DOHH2 (cell line): ENCODE measurements around the gene ADAMTS9.

Experiments used
- EZH2phosphoT487 ChIP-seq: fragments of 200-600 bp; sonication (generic); IDR thresholded peaks from 2 replicates; pipeline ENCODE4 v1.6.1; 2017; ENCODE audit warnings: borderline replicate concordance, mild to moderate bottlenecking, antibody characterized with exemption, low read length, moderate library complexity, mixed read lengths
- TF ChIP-seq, protein P1 (sequence below): fragments of 200-600 bp; sonication (generic); IDR thresholded peaks from one replicate; pipeline ENCODE4 v1.5.1; 2014; ENCODE audit warnings: antibody characterized with exemption, mild to moderate bottlenecking, low read depth, low read length; ENCODE audit not compliant: poor library complexity, severe bottlenecking

DNA sequence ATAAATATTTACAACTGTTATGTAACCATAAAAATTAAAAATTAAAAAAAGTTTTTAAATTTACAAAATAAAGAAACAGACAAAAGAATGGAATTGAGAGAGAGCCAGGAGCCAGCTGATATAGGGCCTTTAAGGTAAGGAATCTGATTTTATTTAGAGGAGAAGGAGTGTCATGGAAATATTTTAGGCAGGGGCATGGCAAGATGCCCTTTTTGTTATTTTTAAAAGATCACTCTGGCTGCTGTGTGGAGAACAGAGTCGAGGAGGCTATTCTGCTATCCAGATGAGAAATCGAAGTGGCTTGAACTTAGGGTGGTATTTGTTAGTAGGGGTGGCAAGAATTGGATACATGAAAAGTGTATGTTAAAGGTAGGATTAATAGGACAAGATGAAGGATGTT, 9.1 kb upstream of the ADAMTS9 start:
- TF ChIP-seq, protein P1, sequence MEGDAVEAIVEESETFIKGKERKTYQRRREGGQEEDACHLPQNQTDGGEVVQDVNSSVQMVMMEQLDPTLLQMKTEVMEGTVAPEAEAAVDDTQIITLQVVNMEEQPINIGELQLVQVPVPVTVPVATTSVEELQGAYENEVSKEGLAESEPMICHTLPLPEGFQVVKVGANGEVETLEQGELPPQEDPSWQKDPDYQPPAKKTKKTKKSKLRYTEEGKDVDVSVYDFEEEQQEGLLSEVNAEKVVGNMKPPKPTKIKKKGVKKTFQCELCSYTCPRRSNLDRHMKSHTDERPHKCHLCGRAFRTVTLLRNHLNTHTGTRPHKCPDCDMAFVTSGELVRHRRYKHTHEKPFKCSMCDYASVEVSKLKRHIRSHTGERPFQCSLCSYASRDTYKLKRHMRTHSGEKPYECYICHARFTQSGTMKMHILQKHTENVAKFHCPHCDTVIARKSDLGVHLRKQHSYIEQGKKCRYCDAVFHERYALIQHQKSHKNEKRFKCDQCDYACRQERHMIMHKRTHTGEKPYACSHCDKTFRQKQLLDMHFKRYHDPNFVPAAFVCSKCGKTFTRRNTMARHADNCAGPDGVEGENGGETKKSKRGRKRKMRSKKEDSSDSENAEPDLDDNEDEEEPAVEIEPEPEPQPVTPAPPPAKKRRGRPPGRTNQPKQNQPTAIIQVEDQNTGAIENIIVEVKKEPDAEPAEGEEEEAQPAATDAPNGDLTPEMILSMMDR: no peak
- TF ChIP-seq EZH2phosphoT487: no peak
